H1 (cell line): Measurements from ENCODE around the gene ZNF672. TPM values are rescaled to one million over a fixed set of nuclear protein-coding genes. Genes with fewer than 3 reads are reported as not detected.

ENCODE experiments used
- CTCF ChIA-PET: fragments of 300-600 bp; sonication (Branson Sonifier 250); formaldehyde crosslinking; loops from one replicate; lab custom pipeline; 2021; ENCODE audit not compliant: partially characterized antibody; lab: Charles Lee
- POLR2A ChIA-PET: fragments of 300-600 bp; sonication (Branson Sonifier 250); formaldehyde crosslinking; loops from one replicate; lab custom pipeline; 2021; ENCODE audit warnings: inconsistent platforms; ENCODE audit not compliant: partially characterized antibody; lab: Charles Lee
- DNase-seq, 2 experiments: peaks; one replicate each; pipeline versions ENCODE4 v3.0.0 to v3.0.0-alpha.2; 2010 to 2022; ENCODE audit warnings: low spot score in 2 of 2, low read depth in 1 of 2, mixed read lengths in 1 of 2
- FAIRE-seq: peaks from 2 replicates; lab custom pipeline; 2011; peaks lifted over from hg19 to GRCh38; lab: Jason Lieb, UNC
- H2AFZ ChIP-seq: 2 replicates; pipeline ENCODE4 v1.8.1; 2012; ENCODE audit warnings: low read length, inconsistent platforms
- H2AK5ac ChIP-seq: 2 replicates; pipeline ENCODE4 v1.6.1; 2013; ENCODE audit warnings: low read depth, low read length
- H2BK120ac ChIP-seq: replicated peaks from 2 replicates; pipeline ENCODE3; 2013; ENCODE audit warnings: low read depth, low read length, inconsistent platforms
- H2BK12ac ChIP-seq: 2 replicates; pipeline ENCODE4 v1.6.1; 2013; ENCODE audit warnings: low read depth, low read length
- H2BK15ac ChIP-seq: 2 replicates; pipeline ENCODE4 v1.6.1; 2013; ENCODE audit warnings: low read length
- H2BK20ac ChIP-seq: 2 replicates; pipeline ENCODE4 v1.6.1; 2013; ENCODE audit warnings: low read length
- H2BK5ac ChIP-seq: 2 replicates; pipeline ENCODE4 v1.6.1; 2013; ENCODE audit warnings: low read depth, low read length
- H3K14ac ChIP-seq: 2 replicates; pipeline ENCODE4 v1.6.1; 2013; ENCODE audit warnings: inconsistent platforms; ENCODE audit not compliant: insufficient read length
- H3K18ac ChIP-seq: 2 replicates; pipeline ENCODE4 v1.6.1; 2013; ENCODE audit warnings: low read length; ENCODE audit errors: extremely low read depth
- H3K23ac ChIP-seq: 2 replicates; pipeline ENCODE4 v1.6.1; 2013; ENCODE audit warnings: inconsistent platforms; ENCODE audit not compliant: insufficient read length
- H3K23me2 ChIP-seq: 2 replicates; pipeline ENCODE4 v1.6.1; 2013; ENCODE audit warnings: low read depth, low read length
- H3K27ac ChIP-seq: 2 replicates; pipeline ENCODE4 v1.6.1; 2011; ENCODE audit warnings: low read depth, low read length, inconsistent platforms
- H3K27me3 ChIP-seq, 4 experiments: replicated peaks in 1 of 4; 1 replicate in 1 of 4; 2 replicates in 3 of 4; pipeline versions ENCODE4 v1.6.1 to v1.8.1; 2011 to 2013; ENCODE audit warnings: low read length in 3 of 4, mild to moderate bottlenecking in 3 of 4, inconsistent platforms in 2 of 4, mixed read lengths in 2 of 4, moderate library complexity in 1 of 4; ENCODE audit not compliant: control insufficient read depth in 3 of 4, insufficient read depth in 3 of 4; ENCODE audit errors: extremely low read depth in 1 of 4
- H3K36me3 ChIP-seq, 4 experiments: 2 replicates each; pipeline versions ENCODE4 v1.6.1 to v1.8.1; 2011 to 2013; ENCODE audit warnings: mild to moderate bottlenecking in 4 of 4, low read length in 3 of 4, moderate library complexity in 2 of 4, control low read depth in 1 of 4, inconsistent platforms in 1 of 4; ENCODE audit not compliant: insufficient read depth in 4 of 4, control insufficient read depth in 2 of 4
- H3K4ac ChIP-seq: replicated peaks from 2 replicates; pipeline ENCODE3; 2013; ENCODE audit warnings: low read length, low read depth, mixed read lengths, inconsistent platforms; ENCODE audit not compliant: insufficient read length
- H3K4me1 ChIP-seq, 4 experiments: replicated peaks in 1 of 4; 1 replicate in 1 of 4; 2 replicates in 3 of 4; pipeline versions ENCODE4 v1.6.1 to v1.8.1; 2011 to 2013; ENCODE audit warnings: low read length in 3 of 4, inconsistent platforms in 2 of 4, mixed read lengths in 1 of 4; ENCODE audit not compliant: insufficient read depth in 4 of 4, control insufficient read depth in 3 of 4
- H3K4me2 ChIP-seq, 2 experiments: 2 replicates each; pipeline versions ENCODE4 v1.6.1 to v1.8.1; 2011 to 2013; ENCODE audit warnings: low read depth in 2 of 2, low read length in 2 of 2, control low read depth in 1 of 2, inconsistent platforms in 1 of 2, mild to moderate bottlenecking in 1 of 2; ENCODE audit not compliant: insufficient read depth in 1 of 2
- H3K4me3 ChIP-seq, 4 experiments: fragments of 200-600, 300-600 bp in 1 of 4; sonication (generic), shearing (Covaris generic), sonication (Bioruptor Twin) in 1 of 4; 2 replicates each; pipeline versions ENCODE4 v1.5.1 to v1.8.1; 2011 to 2016; ENCODE audit warnings: low read length in 4 of 4, low read depth in 3 of 4, control low read depth in 2 of 4, inconsistent platforms in 2 of 4, mild to moderate bottlenecking in 2 of 4, mixed read lengths in 1 of 4, moderate library complexity in 1 of 4; ENCODE audit not compliant: insufficient read depth in 2 of 4; ENCODE audit errors: extremely low read depth in 1 of 4
- H3K56ac ChIP-seq: replicated peaks from 2 replicates; pipeline ENCODE3; 2013; ENCODE audit warnings: low read depth, mild to moderate bottlenecking, mixed read lengths, low read length, inconsistent platforms; ENCODE audit not compliant: insufficient read length
- H3K79me1 ChIP-seq: 2 replicates; pipeline ENCODE4 v1.6.1; 2013; ENCODE audit warnings: low read depth, low read length, control low read depth
- H3K79me2 ChIP-seq, 2 experiments: 2 replicates each; pipeline versions ENCODE4 v1.6.1 to v1.8.1; 2012 to 2013; ENCODE audit warnings: low read length in 2 of 2, mild to moderate bottlenecking in 2 of 2, inconsistent platforms in 1 of 2; ENCODE audit not compliant: insufficient read depth in 2 of 2, control insufficient read depth in 1 of 2
- H3K9ac ChIP-seq, 4 experiments: replicated peaks in 1 of 4; 1 replicate in 1 of 4; 2 replicates in 3 of 4; pipeline versions ENCODE4 v1.6.1 to v1.8.1; 2011 to 2013; ENCODE audit warnings: low read depth in 3 of 4, low read length in 3 of 4, control low read depth in 2 of 4, mild to moderate bottlenecking in 2 of 4, moderate library complexity in 2 of 4, inconsistent platforms in 1 of 4; ENCODE audit errors: extremely low read depth in 1 of 4
- H3K9me3 ChIP-seq, 2 experiments: 2 replicates each; pipeline versions ENCODE4 v1.6.1 to v1.8.1; 2012 to 2013; ENCODE audit warnings: mild to moderate bottlenecking in 2 of 2, moderate library complexity in 2 of 2, control low read depth in 1 of 2, inconsistent platforms in 1 of 2, low read depth in 1 of 2, low read length in 1 of 2, mixed read lengths in 1 of 2; ENCODE audit not compliant: insufficient read depth in 2 of 2
- H4K20me1 ChIP-seq, 2 experiments: replicated peaks in 1 of 2; 2 replicates each; pipeline versions ENCODE3 to v1.8.1; 2011 to 2013; ENCODE audit warnings: inconsistent platforms in 2 of 2, low read length in 2 of 2, mild to moderate bottlenecking in 1 of 2; ENCODE audit not compliant: insufficient read depth in 2 of 2, control insufficient read depth in 1 of 2
- H4K5ac ChIP-seq: 2 replicates; pipeline ENCODE4 v1.6.1; 2013; ENCODE audit warnings: low read length, low read depth, mixed read lengths, inconsistent platforms; ENCODE audit not compliant: insufficient read length
- H4K8ac ChIP-seq: 2 replicates; pipeline ENCODE4 v1.8.0; 2013; ENCODE audit warnings: mild to moderate bottlenecking, moderate library complexity, low read length, inconsistent platforms; ENCODE audit not compliant: insufficient read depth; ENCODE audit errors: extremely low read depth
- H4K91ac ChIP-seq: replicated peaks from 2 replicates; pipeline ENCODE3; 2013; ENCODE audit warnings: low read length, mixed read lengths, inconsistent platforms; ENCODE audit not compliant: insufficient read length
- BACH1 ChIP-seq: IDR thresholded peaks from 2 replicates; pipeline ENCODE4 v1.6.1; 2012; ENCODE audit warnings: low read length, improper control_type of control experiment
- CEBPB ChIP-seq: IDR thresholded peaks from 2 replicates; pipeline ENCODE4 v1.6.1; 2012; ENCODE audit warnings: low read depth, low read length
- CTBP2 ChIP-seq: IDR thresholded peaks from 2 replicates; pipeline ENCODE4 v1.7.0; 2011; ENCODE audit warnings: borderline replicate concordance, mild to moderate bottlenecking, moderate library complexity, mixed read lengths, low read length; ENCODE audit not compliant: insufficient read depth, insufficient read length
- FOSL1 ChIP-seq: IDR thresholded peaks from 2 replicates; pipeline ENCODE4 v1.6.1; 2011; ENCODE audit warnings: mild to moderate bottlenecking, low read depth, low read length, moderate library complexity; ENCODE audit not compliant: insufficient read depth
- HDAC2 ChIP-seq, 2 experiments: fragments of 300-600 bp in 1 of 2; sonication (generic) in 1 of 2; IDR thresholded peaks; 2 replicates each; pipeline ENCODE4 v1.6.1; 2011 to 2012; ENCODE audit warnings: low read depth in 2 of 2, low read length in 2 of 2, mild to moderate bottlenecking in 2 of 2, moderate library complexity in 2 of 2, borderline replicate concordance in 1 of 2, inconsistent platforms in 1 of 2
- KDM4A ChIP-seq: IDR thresholded peaks from one replicate; pipeline ENCODE4 v1.7.1; 2012; ENCODE audit warnings: low read depth, mild to moderate bottlenecking, moderate library complexity, low read length, inconsistent platforms; ENCODE audit not compliant: severe bottlenecking
- MAFK ChIP-seq: IDR thresholded peaks from 2 replicates; pipeline ENCODE4 v1.6.1; 2012; ENCODE audit warnings: low read depth, mild to moderate bottlenecking, improper control_type of control experiment, low read length
- POLR2A ChIP-seq, 2 experiments: IDR thresholded peaks; 1 replicate in 1 of 2; 2 replicates in 1 of 2; pipeline ENCODE4 v1.6.1; 2011; ENCODE audit warnings: low read depth in 2 of 2, low read length in 2 of 2, mild to moderate bottlenecking in 2 of 2; ENCODE audit errors: control extremely low read depth in 1 of 2
- POLR2AphosphoS5 ChIP-seq: IDR thresholded peaks from 2 replicates; pipeline ENCODE4 v1.6.1; 2011; ENCODE audit warnings: low read depth, low read length
- RXRA ChIP-seq: IDR thresholded peaks from 2 replicates; pipeline ENCODE4 v1.6.1; 2011; ENCODE audit warnings: low read depth, mild to moderate bottlenecking, low read length, moderate library complexity; ENCODE audit not compliant: insufficient read depth
- SIN3A ChIP-seq, 2 experiments: IDR thresholded peaks in 1 of 2; conservative IDR thresholded peaks in 1 of 2; 2 replicates each; pipeline ENCODE4 v1.6.1; 2011 to 2012; ENCODE audit warnings: low read length in 2 of 2, improper control_type of control experiment in 1 of 2, low read depth in 1 of 2, mild to moderate bottlenecking in 1 of 2
- TBP ChIP-seq: IDR thresholded peaks from 2 replicates; pipeline ENCODE4 v1.6.1; 2011; ENCODE audit warnings: low read depth, low read length, improper control_type of control experiment
- whole genome bisulfite sequencing, 2 experiments: shearing (Covaris generic) in 1 of 2; methylation state at CpG; one replicate each; pipeline versions ENCODE4 v1.1.6 to v1.1.7; 2013 to 2015; ENCODE audit warnings: low lambda C conversion rate in 2 of 2, mixed read lengths in 2 of 2, inconsistent platforms in 1 of 2, low coverage in 1 of 2, missing lambda C conversion rate in 1 of 2; ENCODE audit not compliant: insufficient replicate concordance in 2 of 2, insufficient coverage in 1 of 2, insufficient read length in 1 of 2; ENCODE audit errors: extremely low coverage in 1 of 2, missing lambda C conversion rate in 1 of 2; 5-methylcytosine and 5-hydroxymethylcytosine counted together
- polyA plus RNA-seq, 7 experiments: library from polyadenylated mRNA; depleted of rRNA in 3 of 7; stranded (reverse) in 5 of 7; unstranded in 2 of 7; fragments of >200 nt in 5 of 7; fragments of 200-250 nt in 2 of 7; gene quantifications; 1 replicate in 5 of 7; 2 replicates in 1 of 7; 4 replicates in 1 of 7; pipeline versions ENCODE4 v1.2.1 to v1.2.3, GENCODE V29; 2011 to 2013; ENCODE audit warnings: missing spikeins in 2 of 7, mixed read lengths in 2 of 7
- total RNA-seq: library from RNA; stranded (reverse); fragmentation: NEBNext Ultra II Directional; extraction: Animal tissue kit (Norgen Biotek cat#: 25700); gene quantifications from 2 replicates; pipeline ENCODE4 v1.2.1, GENCODE V29; 2021

Gene ZNF672
- total and polyA plus RNA-seq, 2 of the 8 experiments (the other 6 are each of a cell fraction or from before 2014, with no cell fraction given) = 30.7 to 40.4 TPM

DNA sequence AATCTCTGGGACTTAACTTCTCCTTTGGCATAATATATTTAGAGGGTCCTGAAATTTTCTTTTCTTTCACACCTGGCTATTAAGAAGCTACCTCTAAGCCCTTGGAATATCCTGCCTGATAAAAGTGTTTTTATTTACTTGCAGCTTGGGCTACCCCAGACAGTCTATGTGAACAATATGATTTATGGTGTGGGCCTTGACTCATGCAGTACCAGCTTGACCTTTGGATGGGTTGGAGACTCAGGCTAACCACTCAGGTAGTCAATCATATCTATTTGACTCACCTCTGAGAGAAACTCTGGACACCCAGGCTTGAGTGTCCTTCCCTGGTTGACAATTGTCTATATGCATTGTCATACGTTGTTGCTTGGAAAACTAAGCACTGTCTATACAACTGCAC, 54.6 kb downstream of the ZNF672 start:
- Histone ChIP-seq H3K4ac (no peak overlapping the region), H3K9ac (no peak overlapping the region), H3K9me3 (no peaks in the 10 kb centered on the region), H3K27me3 (no peaks in the 10 kb centered on the region), H2AFZ (no peak overlapping the region), H3K18ac (no peak overlapping the region), H4K91ac (no peak overlapping the region), H2BK12ac (no peak overlapping the region), H2BK120ac (no peak overlapping the region), H2BK5ac (no peak overlapping the region), H3K4me3 (no peak overlapping the region), H2BK20ac (no peak overlapping the region), H3K27ac (no peak overlapping the region), H2BK15ac (no peak overlapping the region), H3K23me2 (peaks cover 6% of the 10 kb centered on the region; the same call in 1 of the 2 replicates), H3K4me1 (peaks cover 0 to 8% (median 5%) of the 10 kb centered on the region in 4 experiments; a peak in 3 of 7 replicates), H3K23ac (no peak overlapping the region), H4K20me1 (peaks cover 0 to 3% of the 10 kb centered on the region in 2 experiments), H3K4me2 (no peak overlapping the region), H4K5ac (no peak overlapping the region), H3K36me3 (no peaks in the 10 kb centered on the region), H4K8ac (no peak overlapping the region), H3K79me1 (no peaks in the 10 kb centered on the region), H3K14ac (no peak overlapping the region), H2AK5ac (no peak overlapping the region), H3K56ac (no peak overlapping the region), H3K79me2 (no peaks in the 10 kb centered on the region)
- POLR2A ChIA-PET = interaction anchor here (0.7 kb wide), 2 partner anchors 18 to 30 kb away, joined by 3 to 5 read pairs; no protein-coding TSS in a partner anchor
- CTCF ChIA-PET = interaction anchor here (1.2 kb wide), 1 partner anchor 29 kb away, joined by 6 read pairs; no protein-coding TSS in a partner anchor
- DNase-seq (no peak), FAIRE-seq (no peak)
- WGBS, 2 experiments = 86% methylated on average over 1 of the region's 1 CpG; no CpG with 5 or more reads in 1 of the 2 experiments
- TF ChIP-seq BACH1 (no peak), TBP (no peak), RXRA (no peak), POLR2AphosphoS5 (no peak), FOSL1 (no peak), MAFK (no peak), HDAC2 (IDR thresholded peaks at IDR 0.05; ENCODE audit: borderline replicate concordance in 1 of 2, low read depth in 2 of 2, low read length in 2 of 2) (no peak), SIN3A (conservative IDR thresholded peaks at IDR 0.05 in 1 of 2, IDR thresholded peaks at IDR 0.05 in 1 of 2; ENCODE audit: low read depth in 1 of 2, low read length in 2 of 2) (no peak), KDM4A (no peak), CEBPB (no peak), POLR2A (IDR thresholded peaks at IDR 0.05; ENCODE audit: control extremely low read depth in 1 of 2, low read depth in 2 of 2, low read length in 2 of 2) (no peak), CTBP2 (no peak)
